ENCODE data around the gene TMEM47.

Gene TMEM47

GRCh38 chrX:34656842-34657725, at the start of gene TMEM47:
TMEM47 (minus strand) TSS chrX:34657285; CDS start chrX:34657029, 256 bp downstream.
- DNase-seq: peak; percentile 82

- no peak for DNase-seq
Measured at GRCh38 chrX:34687095-34687494, 30.0 kb upstream of the TMEM47 start.

- DNase-seq: no peak
Measured at GRCh38 chrX:34659575-34659974, 2.5 kb upstream of the TMEM47 start.

GRCh38 chrX:34658326-34658725, 1.2 kb upstream of the TMEM47 start:
- no peak for DNase-seq

GRCh38 chrX:34657726-34658070, 613 bp upstream of the TMEM47 start:
- no peak for DNase-seq

- peak; percentile 5 for DNase-seq
Measured at GRCh38 chrX:34656467-34656841, 631 bp downstream of the TMEM47 start.

GRCh38 chrX:34655501-34656455, 1.3 kb downstream of the TMEM47 start:
- peak; percentile 11 for DNase-seq

- DNase-seq: peak; percentile 19
Measured at GRCh38 chrX:34654696-34655490, 2.2 kb downstream of the TMEM47 start.

- no peak for DNase-seq
Measured at GRCh38 chrX:34653811-34654210, 3.3 kb downstream of the TMEM47 start.

GRCh38 chrX:34642849-34643248, 14.2 kb downstream of the TMEM47 start:
- DNase-seq: no peak

GRCh38 chrX:34638116-34638515, 19.0 kb downstream of the TMEM47 start:
- peak; percentile 27 for DNase-seq

GRCh38 chrX:34634349-34634748, 22.7 kb downstream of the TMEM47 start:
- DNase-seq: no peak

- DNase-seq: no peak
Measured at GRCh38 chrX:34632384-34632783, 24.7 kb downstream of the TMEM47 start.

- no peak for DNase-seq
Measured at GRCh38 chrX:34631479-34632220, 25.4 kb downstream of the TMEM47 start.

- DNase-seq: no peak
Measured at GRCh38 chrX:34629572-34629971, 27.5 kb downstream of the TMEM47 start.

GRCh38 chrX:34624416-34624815, 32.7 kb downstream of the TMEM47 start:
- no peak for DNase-seq

GRCh38 chrX:34619920-34620319, 37.2 kb downstream of the TMEM47 start:
- DNase-seq: no peak

GRCh38 chrX:34612036-34612435, 45.0 kb downstream of the TMEM47 start:
- no peak for DNase-seq

- no peak for DNase-seq
Measured at GRCh38 chrX:34598362-34598761, 58.7 kb downstream of the TMEM47 start.

GRCh38 chrX:34586936-34587335, 70.1 kb downstream of the TMEM47 start:
- DNase-seq: no peak

GRCh38 chrX:34586346-34586911, 70.7 kb downstream of the TMEM47 start:
- no peak for DNase-seq

GRCh38 chrX:34585561-34585960, 71.5 kb downstream of the TMEM47 start:
- no peak for DNase-seq
